Activated CD4-positive, CD25-positive, alpha-beta regulatory T cell (primary cell): ENCODE data around the gene CIAO3.
A peak's percentile ranks its signal among the peaks of the same experiment; 100 is the strongest.

Source experiments
- DNase-seq, 4 experiments: peaks; one replicate each; lab custom pipeline; 2025; lab: John Stamatoyannopoulos, UW

CIAO3 gene

GRCh38 chr16:722835-723633 is 17.8 kb downstream of the CIAO3 start:
- DNase-seq = no peak

- no peak for DNase-seq
Observed at GRCh38 chr16:721765-722540, 18.8 kb downstream of the CIAO3 start.

GRCh38 chr16:720990-721764 is 19.6 kb downstream of the CIAO3 start, which contains the start of gene ANTKMT:
Gene ANTKMT, plus strand, starts transcription at chr16:721146. Its CDS starts 129 bp downstream, at chr16:721275.
- peak; percentile 54 to 66 (median 61) for DNase-seq

- peak in 1 of 4 experiments; percentile 27 for DNase-seq
Observed at GRCh38 chr16:720447-720989, 20.3 kb downstream of the CIAO3 start.

- DNase-seq = no peak
Observed at GRCh38 chr16:719815-720446, 20.9 kb downstream of the CIAO3 start.

- DNase-seq = no peak
Observed at GRCh38 chr16:718922-719321, 21.9 kb downstream of the CIAO3 start.

GRCh38 chr16:718389-718788 is 22.4 kb downstream of the CIAO3 start:
- no peak for DNase-seq

- no peak for DNase-seq
Observed at GRCh38 chr16:717450-718245, 23.1 kb downstream of the CIAO3 start.

GRCh38 chr16:716768-717325 is 23.9 kb downstream of the CIAO3 start:
- DNase-seq = no peak

- DNase-seq = no peak
Observed at GRCh38 chr16:716200-716568, 24.6 kb downstream of the CIAO3 start.

- DNase-seq = no peak
Observed at GRCh38 chr16:715477-716199, 25.2 kb downstream of the CIAO3 start.

GRCh38 chr16:714558-715476 is 26.0 kb downstream of the CIAO3 start, which contains the start of gene METRN:
Gene METRN, plus strand, starts transcription at chr16:715118. Its CDS starts 172 bp downstream, at chr16:715290.
- peak; percentile 73 to 84 (median 78) for DNase-seq

- DNase-seq = no peak
Observed at GRCh38 chr16:714079-714478, 26.7 kb downstream of the CIAO3 start.

GRCh38 chr16:712740-713250 is 28.0 kb downstream of the CIAO3 start:
- DNase-seq = peak in 1 of 4 experiments; percentile 44

GRCh38 chr16:711548-712320 is 29.1 kb downstream of the CIAO3 start:
- peak; percentile 60 to 71 (median 70) for DNase-seq

- DNase-seq = no peak
Observed at GRCh38 chr16:711084-711483, 29.7 kb downstream of the CIAO3 start.

- no peak for DNase-seq
Observed at GRCh38 chr16:710500-711075, 30.2 kb downstream of the CIAO3 start.
